Fibroblast of peridontal ligament (primary cell): Measurements from ENCODE around the gene KCNK10.

ENCODE experiments used
- DNase-seq: peaks from one replicate; pipeline ENCODE4 v3.0.0-alpha.2; 2010; ENCODE audit errors: extremely low read depth

KCNK10 gene

GRCh38 chr14:88185843-88186242, 137.2 kb downstream of the KCNK10 start:
- no peak for DNase-seq

DNA sequence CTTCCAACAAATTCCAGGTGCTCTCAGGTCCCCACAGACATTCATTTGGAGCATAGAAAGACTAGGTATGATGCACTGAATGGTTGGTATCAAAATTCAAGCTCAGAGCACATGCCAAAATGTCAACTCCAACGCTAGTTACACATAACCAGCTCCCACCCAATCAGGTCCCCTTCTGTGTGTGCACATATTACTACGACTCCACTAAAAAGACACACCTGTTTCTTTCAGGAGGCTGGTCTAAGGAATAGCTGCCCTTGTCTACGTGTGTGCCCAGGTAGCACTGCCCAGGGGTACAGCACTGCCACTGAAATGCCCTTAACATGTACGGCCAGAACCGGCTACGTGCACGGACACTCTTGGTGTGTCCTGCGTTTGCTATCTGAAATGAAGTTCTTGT, 138.1 kb downstream of the KCNK10 start:
- no peak for DNase-seq

DNA sequence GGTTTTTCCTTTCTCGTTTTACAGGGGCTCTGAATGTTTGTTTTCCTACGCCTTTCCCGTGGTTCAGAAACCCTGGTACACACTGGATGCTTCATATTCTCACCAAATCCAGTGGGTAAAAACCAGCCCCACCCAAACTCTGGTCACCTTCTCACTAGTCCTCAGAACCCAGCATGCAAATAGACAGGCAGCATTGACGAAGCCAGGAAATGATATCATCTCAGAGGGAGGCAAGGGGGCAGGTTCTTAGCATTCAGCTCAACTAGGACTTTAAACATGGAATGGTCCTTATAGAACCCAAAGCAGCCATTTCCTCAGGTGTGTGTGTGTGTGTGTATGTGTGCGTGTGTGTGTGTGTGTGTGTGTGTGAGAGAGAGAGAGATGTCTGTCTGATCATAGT, 142.0 kb downstream of the KCNK10 start:
- no peak for DNase-seq

- DNase-seq = no peak
These were observed 143.4 kb downstream of the KCNK10 start for GRCh38 chr14:88179716-88180115.

- no peak for DNase-seq
These were observed 152.7 kb downstream of the KCNK10 start for GRCh38 chr14:88170333-88170732.

- DNase-seq = peak; percentile 8
These were observed 154.4 kb downstream of the KCNK10 start for GRCh38 chr14:88168498-88169165.

- no peak for DNase-seq
These were observed 155.0 kb downstream of the KCNK10 start for GRCh38 chr14:88168025-88168424.

DNA sequence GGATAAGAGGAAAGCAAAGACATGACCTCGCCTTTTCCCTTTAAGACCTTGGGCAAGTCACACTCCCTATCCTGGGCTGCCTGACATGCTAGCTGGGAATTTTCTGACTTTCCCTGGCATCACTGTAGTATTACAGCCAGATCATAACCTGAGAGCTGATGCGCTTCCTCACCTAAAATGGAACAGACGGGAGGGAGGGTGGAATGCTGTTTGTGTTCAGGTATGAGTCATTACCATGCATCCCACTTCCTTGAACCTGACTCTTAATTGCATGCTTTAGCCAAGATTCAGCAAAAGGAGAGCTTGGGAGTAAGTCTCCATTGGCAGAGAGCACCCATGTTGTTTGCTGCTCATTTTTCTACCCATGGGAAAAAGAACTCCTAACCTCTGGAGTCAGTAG, 156.5 kb downstream of the KCNK10 start:
- no peak for DNase-seq

DNA sequence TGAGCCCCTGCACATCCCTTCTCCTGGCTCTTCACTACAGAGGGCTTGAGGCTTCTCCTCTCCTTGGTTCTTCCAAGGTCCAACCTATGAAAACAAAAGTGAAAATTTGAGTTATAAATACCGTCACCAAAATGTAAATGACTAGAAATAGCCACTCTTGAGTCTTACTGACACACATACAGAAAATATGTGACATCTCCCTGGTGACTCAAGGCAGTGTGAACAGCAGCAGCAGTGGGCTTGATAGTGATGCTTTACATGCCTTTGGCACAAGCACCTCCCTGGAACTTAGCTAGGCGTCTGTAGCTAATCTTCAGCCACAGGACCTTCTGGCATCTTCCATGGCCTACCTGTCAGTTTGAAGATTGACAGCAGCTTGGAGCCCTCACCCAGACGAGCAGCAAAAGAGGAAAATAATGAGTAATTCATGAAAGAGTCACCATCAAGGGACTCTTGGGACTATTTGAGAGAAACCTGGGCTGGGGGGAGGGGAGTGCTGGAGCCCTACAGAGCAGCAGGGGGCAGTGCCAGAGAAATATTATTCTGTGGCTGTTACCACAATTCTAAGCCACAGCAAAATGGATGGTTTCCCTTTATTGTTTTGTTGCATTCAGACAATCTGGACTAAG, 158.0 kb downstream of the KCNK10 start:
- no peak for DNase-seq

- no peak for DNase-seq
These were observed 159.3 kb downstream of the KCNK10 start for GRCh38 chr14:88163731-88164255.

- no peak for DNase-seq
These were observed 166.9 kb downstream of the KCNK10 start for GRCh38 chr14:88156127-88156526.

- no peak for DNase-seq
These were observed 168.1 kb downstream of the KCNK10 start for GRCh38 chr14:88154926-88155325.

- no peak for DNase-seq
These were observed 168.7 kb downstream of the KCNK10 start for GRCh38 chr14:88154321-88154720.

DNA sequence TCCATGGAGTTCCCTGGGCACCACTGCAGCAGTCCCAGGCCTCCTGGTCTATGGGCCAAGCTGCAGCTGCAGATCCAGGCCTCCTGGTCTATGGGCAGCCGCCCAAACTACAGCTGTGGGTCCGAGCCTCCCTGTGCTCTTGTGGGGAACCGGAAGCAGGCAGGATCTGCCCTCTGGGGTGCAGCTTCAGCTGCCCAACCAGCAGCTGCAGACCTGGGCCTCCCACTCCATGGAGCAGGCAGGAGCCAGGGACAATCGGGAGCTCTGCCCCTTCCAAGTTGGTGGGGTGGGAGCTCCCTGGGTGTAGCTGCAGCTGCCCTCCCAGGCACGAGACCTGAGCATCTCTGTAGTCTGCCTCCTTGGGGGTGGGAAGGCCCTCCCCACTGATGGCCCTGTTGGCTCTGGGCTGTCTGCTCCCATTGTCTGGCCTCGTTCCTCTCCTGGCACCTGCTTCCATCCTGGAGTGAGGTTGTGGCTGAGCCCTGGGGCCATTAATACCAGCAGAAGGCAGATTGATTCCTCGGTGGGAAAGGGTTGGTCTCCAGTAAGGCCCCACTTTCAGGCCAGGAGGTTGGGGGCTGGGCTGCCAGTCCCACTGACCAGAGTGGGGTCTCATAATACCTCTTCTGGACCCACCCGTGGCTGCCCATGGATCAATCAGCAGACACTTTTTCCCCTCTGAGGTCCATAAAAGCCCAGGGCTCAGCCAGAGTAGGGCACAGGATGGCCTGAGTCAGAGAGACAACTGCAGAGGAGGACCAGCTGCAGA, 176.0 kb downstream of the KCNK10 start:
- no peak for DNase-seq

DNA sequence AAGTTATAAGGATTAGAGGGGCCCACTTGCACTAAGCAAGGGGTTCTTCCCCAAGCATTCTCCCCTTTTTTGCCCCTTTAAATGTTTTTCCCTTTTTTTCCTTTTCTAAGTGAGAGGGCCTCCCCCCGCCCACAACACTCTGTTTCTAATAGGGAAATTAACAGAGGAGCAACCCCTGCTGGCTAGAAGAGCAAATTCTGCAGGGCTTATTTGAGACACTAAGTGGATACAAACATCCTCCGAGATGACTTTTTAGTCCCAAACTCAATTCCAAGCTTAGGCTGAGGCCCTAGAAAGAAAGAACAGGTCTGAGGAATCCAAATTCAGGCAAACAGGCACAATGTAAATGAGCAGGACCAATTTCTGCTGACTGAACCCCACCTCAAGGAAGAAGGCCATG, 179.3 kb downstream of the KCNK10 start:
- DNase-seq = no peak

DNA sequence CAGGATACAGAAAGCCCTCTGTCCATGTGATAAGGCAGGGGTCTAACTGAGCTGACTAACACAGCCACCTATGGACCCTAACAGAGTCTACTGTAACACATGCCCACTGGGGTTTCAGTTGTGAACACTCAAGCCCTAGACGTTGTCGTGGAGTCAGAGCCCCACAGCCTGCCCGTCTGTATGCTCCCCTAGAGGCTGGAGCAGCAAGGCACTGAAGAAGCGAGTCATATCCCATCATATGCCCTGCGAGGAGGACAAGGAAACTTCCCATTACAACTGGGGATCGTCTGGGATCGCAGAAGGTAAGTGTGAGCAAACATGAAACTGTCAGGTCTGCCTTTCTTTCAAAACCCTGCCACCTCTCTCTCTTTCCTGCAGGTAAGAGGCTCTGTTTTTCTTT, 180.1 kb downstream of the KCNK10 start:
- DNase-seq = no peak

- DNase-seq = no peak
These were observed 182.2 kb downstream of the KCNK10 start for GRCh38 chr14:88140874-88141273.

DNA sequence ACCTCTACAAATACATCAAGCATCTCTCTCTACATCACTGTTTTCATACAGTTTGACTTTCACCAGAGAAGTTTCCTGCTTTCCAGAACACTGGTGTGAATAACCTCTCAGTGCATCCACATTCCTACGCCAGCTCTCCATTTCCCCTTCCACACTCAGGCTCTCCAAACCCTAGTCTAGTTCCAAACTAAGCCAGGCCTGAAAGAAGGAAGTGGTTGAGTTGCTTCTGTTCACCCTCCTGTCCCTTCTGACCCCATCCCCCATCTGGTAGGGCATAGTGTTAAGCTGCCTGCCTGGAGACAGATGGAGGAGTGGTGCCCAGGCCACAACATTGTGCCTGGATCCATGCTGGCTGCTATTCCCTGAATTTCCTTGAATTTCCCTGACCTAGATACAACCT, 185.7 kb downstream of the KCNK10 start:
- no peak for DNase-seq
